Osteoblast (primary cell): ENCODE measurements around the gene LLCFC1. TPM values are rescaled to one million over a fixed set of nuclear protein-coding genes. Genes with fewer than 3 reads are reported as not detected.

ENCODE experiments used
- DNase-seq: peaks from one replicate; pipeline ENCODE4 v3.0.0; 2011; ENCODE audit warnings: low spot score, mixed read lengths; ENCODE audit not compliant: insufficient read length; ENCODE audit errors: missing footprints
- H2AFZ ChIP-seq: 2 replicates; pipeline ENCODE4 v1.6.0; 2011; ENCODE audit warnings: mild to moderate bottlenecking, low read length
- H3K27ac ChIP-seq: 2 replicates; pipeline ENCODE4 v1.5.1; 2011; ENCODE audit warnings: mild to moderate bottlenecking, low read depth, low read length, moderate library complexity
- H3K27me3 ChIP-seq: 2 replicates; pipeline ENCODE4 v1.6.0; 2012; ENCODE audit warnings: mild to moderate bottlenecking, control low read depth, inconsistent platforms, low read length, moderate library complexity; ENCODE audit not compliant: insufficient read depth
- H3K36me3 ChIP-seq: 2 replicates; pipeline ENCODE4 v1.5.1; 2011; ENCODE audit warnings: mild to moderate bottlenecking, low read length, control low read depth, moderate library complexity; ENCODE audit not compliant: insufficient read depth
- H3K4me1 ChIP-seq: 2 replicates; pipeline ENCODE4 v1.5.1; 2011; ENCODE audit warnings: mild to moderate bottlenecking, low read length, control low read depth, moderate library complexity; ENCODE audit not compliant: insufficient read depth
- H3K4me2 ChIP-seq: 2 replicates; pipeline ENCODE4 v1.6.0; 2011; ENCODE audit warnings: mild to moderate bottlenecking, low read length; ENCODE audit not compliant: insufficient read depth
- H3K4me3 ChIP-seq: fragments of 200-600 bp; sonication (generic); 3 replicates; pipeline ENCODE4 v1.5.1; 2012; ENCODE audit warnings: mild to moderate bottlenecking, low read length, inconsistent platforms; ENCODE audit not compliant: insufficient read depth
- H3K79me2 ChIP-seq: 2 replicates; pipeline ENCODE4 v1.6.0; 2012; ENCODE audit warnings: mild to moderate bottlenecking, low read length, control low read depth, inconsistent platforms; ENCODE audit not compliant: insufficient read depth
- H3K9me3 ChIP-seq: 2 replicates; pipeline ENCODE4 v1.5.1; 2011; ENCODE audit warnings: low read depth, low read length, control low read depth
- H4K20me1 ChIP-seq: 2 replicates; pipeline ENCODE4 v1.6.0; 2012; ENCODE audit warnings: mild to moderate bottlenecking, low read length, control low read depth; ENCODE audit not compliant: insufficient read depth
- total RNA-seq: library from RNA; depleted of rRNA; stranded (reverse); fragments of >200 nt; gene quantifications from 2 replicates; pipeline ENCODE4 v1.2.3, GENCODE V29; 2012
- TF ChIP-seq, protein P1 (sequence below): IDR thresholded peaks from 2 replicates; pipeline ENCODE4 v1.5.1; 2011; ENCODE audit warnings: mild to moderate bottlenecking, low read depth, low read length, moderate library complexity; ENCODE audit errors: extremely low read depth

LLCFC1 gene
- total RNA-seq, 1 donor, result not detected

- H3K27ac ChIP-seq, result no peak overlapping the region
- TF ChIP-seq, protein P1, sequence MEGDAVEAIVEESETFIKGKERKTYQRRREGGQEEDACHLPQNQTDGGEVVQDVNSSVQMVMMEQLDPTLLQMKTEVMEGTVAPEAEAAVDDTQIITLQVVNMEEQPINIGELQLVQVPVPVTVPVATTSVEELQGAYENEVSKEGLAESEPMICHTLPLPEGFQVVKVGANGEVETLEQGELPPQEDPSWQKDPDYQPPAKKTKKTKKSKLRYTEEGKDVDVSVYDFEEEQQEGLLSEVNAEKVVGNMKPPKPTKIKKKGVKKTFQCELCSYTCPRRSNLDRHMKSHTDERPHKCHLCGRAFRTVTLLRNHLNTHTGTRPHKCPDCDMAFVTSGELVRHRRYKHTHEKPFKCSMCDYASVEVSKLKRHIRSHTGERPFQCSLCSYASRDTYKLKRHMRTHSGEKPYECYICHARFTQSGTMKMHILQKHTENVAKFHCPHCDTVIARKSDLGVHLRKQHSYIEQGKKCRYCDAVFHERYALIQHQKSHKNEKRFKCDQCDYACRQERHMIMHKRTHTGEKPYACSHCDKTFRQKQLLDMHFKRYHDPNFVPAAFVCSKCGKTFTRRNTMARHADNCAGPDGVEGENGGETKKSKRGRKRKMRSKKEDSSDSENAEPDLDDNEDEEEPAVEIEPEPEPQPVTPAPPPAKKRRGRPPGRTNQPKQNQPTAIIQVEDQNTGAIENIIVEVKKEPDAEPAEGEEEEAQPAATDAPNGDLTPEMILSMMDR, result no peak
- no peaks in the 10 kb centered on the region for H3K4me1 ChIP-seq
- DNase-seq, result no peak
- H3K27me3 ChIP-seq, result no peaks in the 10 kb centered on the region
- no peaks in the 10 kb centered on the region for H3K36me3 ChIP-seq
- no peaks in the 10 kb centered on the region for H4K20me1 ChIP-seq
- no peak overlapping the region for H2AFZ ChIP-seq
- no peaks in the 10 kb centered on the region for H3K9me3 ChIP-seq
- H3K4me2 ChIP-seq, result no peak overlapping the region
- H3K79me2 ChIP-seq, result no peaks in the 10 kb centered on the region
- H3K4me3 ChIP-seq, result no peak overlapping the region
Observed at GRCh38 chr7:142956951-142957623, 17.8 kb downstream of the LLCFC1 start.

GRCh38 chr7:142957723-142958122 is 18.4 kb downstream of the LLCFC1 start:
- TF ChIP-seq, protein P1, result no peak
- no peak for DNase-seq
- H3K4me2 ChIP-seq, result no peak overlapping the region

GRCh38 chr7:142959202-142959601 is 19.9 kb downstream of the LLCFC1 start:
- no peak overlapping the region for H3K4me3 ChIP-seq
- no peak for DNase-seq
- H3K4me1 ChIP-seq, result no peaks in the 10 kb centered on the region
- H3K9me3 ChIP-seq, result no peaks in the 10 kb centered on the region
- no peaks in the 10 kb centered on the region for H4K20me1 ChIP-seq
- H3K27me3 ChIP-seq, result no peaks in the 10 kb centered on the region
- no peaks in the 10 kb centered on the region for H3K79me2 ChIP-seq
- no peak overlapping the region for H3K27ac ChIP-seq
- no peak overlapping the region for H2AFZ ChIP-seq
- no peaks in the 10 kb centered on the region for H3K36me3 ChIP-seq
- H3K4me2 ChIP-seq, result no peak overlapping the region
- TF ChIP-seq, protein P1, result no peak

More at GRCh38 chr7:142957723-142958122, 18.4 kb downstream of the LLCFC1 start:
- Histone ChIP-seq H3K27me3 (no peaks in the 10 kb centered on the region), H3K36me3 (no peaks in the 10 kb centered on the region), H3K4me1 (no peaks in the 10 kb centered on the region), H3K9me3 (no peaks in the 10 kb centered on the region), H2AFZ (no peak overlapping the region), H4K20me1 (no peaks in the 10 kb centered on the region), H3K27ac (no peak overlapping the region), H3K4me3 (no peak overlapping the region), H3K79me2 (no peaks in the 10 kb centered on the region)

DNA sequence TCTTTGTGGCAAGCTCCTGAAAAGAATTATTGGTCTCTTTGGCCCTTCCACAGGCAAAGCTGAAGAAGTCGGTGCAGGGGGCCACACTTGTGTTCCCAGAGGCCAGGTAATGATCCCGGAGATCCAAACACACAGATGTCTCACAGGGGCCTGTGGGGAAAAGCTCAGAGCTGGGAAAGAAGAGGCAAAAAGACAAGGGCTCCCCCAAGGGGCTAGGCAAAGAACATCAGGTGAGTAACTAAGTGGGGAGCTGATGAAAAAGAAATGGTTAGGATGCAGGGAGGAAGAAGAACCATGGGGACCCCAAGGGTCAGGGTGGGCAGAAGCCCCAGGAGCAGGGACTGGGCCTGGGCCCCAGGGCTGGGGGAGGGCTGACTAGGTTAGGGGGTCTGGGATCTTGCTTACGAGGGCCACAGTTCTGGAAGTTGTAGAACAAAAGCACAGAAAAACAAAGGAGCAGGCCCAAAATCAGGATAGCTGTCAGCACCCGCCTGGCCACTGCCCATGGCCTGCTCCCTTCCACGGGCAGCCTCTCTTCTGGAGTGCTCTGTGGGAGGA is 21.8 kb downstream of the LLCFC1 start:
- Histone ChIP-seq H3K9me3 (no peaks in the 10 kb centered on the region), H3K36me3 (no peaks in the 10 kb centered on the region), H3K4me2 (no peak overlapping the region), H3K79me2 (no peaks in the 10 kb centered on the region), H3K4me3 (no peak overlapping the region), H3K4me1 (no peaks in the 10 kb centered on the region), H2AFZ (no peak overlapping the region), H3K27me3 (no peaks in the 10 kb centered on the region), H4K20me1 (no peaks in the 10 kb centered on the region), H3K27ac (no peak overlapping the region)
- TF ChIP-seq, protein P1, result no peak
- no peak for DNase-seq
